Smooth muscle cell (in vitro differentiated cells): ENCODE measurements around the gene VTCN1. TPM values are rescaled to one million over a fixed set of nuclear protein-coding genes. Genes with fewer than 3 reads are reported as not detected.

Experiments used
- DNase-seq: peaks from one replicate; lab custom pipeline; 2025; ENCODE audit not compliant: unreplicated experiment; lab: John Stamatoyannopoulos, UW
- H2AFZ ChIP-seq: fragments of 200-600 bp; sonication (generic); 2 replicates; pipeline ENCODE4 v1.6.0; 2016; ENCODE audit warnings: antibody characterized with exemption, low read depth, mild to moderate bottlenecking
- H3F3A ChIP-seq: fragments of 200-600 bp; sonication (generic); 2 replicates; pipeline ENCODE4 v1.6.0; 2017; ENCODE audit warnings: antibody characterized with exemption, low read depth
- H3K27ac ChIP-seq: fragments of 200-600 bp; sonication (generic); 2 replicates; pipeline ENCODE4 v1.5.1; 2016; ENCODE audit warnings: low read depth, mild to moderate bottlenecking
- H3K27me3 ChIP-seq: fragments of 200-600 bp; sonication (generic); 2 replicates; pipeline ENCODE4 v1.6.1; 2016; ENCODE audit warnings: low read depth, mild to moderate bottlenecking
- H3K36me3 ChIP-seq: fragments of 200-600 bp; sonication (generic); 2 replicates; pipeline ENCODE4 v1.5.1; 2016; ENCODE audit warnings: low read depth
- H3K4me1 ChIP-seq: fragments of 200-600 bp; sonication (generic); 2 replicates; pipeline ENCODE4 v1.5.1; 2016; ENCODE audit warnings: low read depth
- H3K4me2 ChIP-seq: fragments of 200-600 bp; sonication (generic); 2 replicates; pipeline ENCODE4 v1.6.0; 2016; ENCODE audit warnings: mild to moderate bottlenecking
- H3K4me3 ChIP-seq: fragments of 200-600 bp; sonication (generic); 2 replicates; pipeline ENCODE4 v1.5.1; 2016; ENCODE audit warnings: mild to moderate bottlenecking
- H3K79me2 ChIP-seq: fragments of 200-600 bp; sonication (generic); 2 replicates; pipeline ENCODE4 v1.6.0; 2016; ENCODE audit warnings: low read depth, mild to moderate bottlenecking
- H3K9ac ChIP-seq: fragments of 200-600 bp; sonication (generic); 2 replicates; pipeline ENCODE4 v1.6.0; 2016; ENCODE audit warnings: low read depth
- H3K9me3 ChIP-seq: fragments of 200-600 bp; sonication (generic); replicated peaks from 2 replicates; pipeline ENCODE4 v1.5.1; 2016; ENCODE audit warnings: low read depth
- H4K20me1 ChIP-seq: fragments of 200-600 bp; sonication (generic); 2 replicates; pipeline ENCODE4 v1.6.0; 2016; ENCODE audit warnings: low read depth
- WGBS: methylation state at CpG from one replicate; pipeline ENCODE4 v1.1.7; 2016; ENCODE audit warnings: low lambda C conversion rate; 5-methylcytosine and 5-hydroxymethylcytosine counted together
- polyA plus RNA-seq: library from polyadenylated mRNA; unstranded; fragments of >200 nt; fragmentation: Nextera tagmentation; extraction: Ambion mirVana; gene quantifications from 2 replicates; pipeline ENCODE4 v1.2.1, GENCODE V29; 2016
- total RNA-seq: library from RNA; depleted of rRNA; stranded (reverse); fragments of >200 nt; gene quantifications from 2 replicates; pipeline ENCODE4 v1.2.3, GENCODE V29; 2014
- TF ChIP-seq, protein P1 (sequence below): fragments of 200-600 bp; sonication (generic); IDR thresholded peaks from 2 replicates; pipeline ENCODE4 v1.5.1; 2017; ENCODE audit warnings: borderline replicate concordance, mild to moderate bottlenecking, antibody characterized with exemption; ENCODE audit not compliant: insufficient read depth, poor library complexity, severe bottlenecking

VTCN1 gene
- total and polyA plus RNA-seq, 2 experiments from 2014 or later, result 7.1 to 33.0 TPM

DNA sequence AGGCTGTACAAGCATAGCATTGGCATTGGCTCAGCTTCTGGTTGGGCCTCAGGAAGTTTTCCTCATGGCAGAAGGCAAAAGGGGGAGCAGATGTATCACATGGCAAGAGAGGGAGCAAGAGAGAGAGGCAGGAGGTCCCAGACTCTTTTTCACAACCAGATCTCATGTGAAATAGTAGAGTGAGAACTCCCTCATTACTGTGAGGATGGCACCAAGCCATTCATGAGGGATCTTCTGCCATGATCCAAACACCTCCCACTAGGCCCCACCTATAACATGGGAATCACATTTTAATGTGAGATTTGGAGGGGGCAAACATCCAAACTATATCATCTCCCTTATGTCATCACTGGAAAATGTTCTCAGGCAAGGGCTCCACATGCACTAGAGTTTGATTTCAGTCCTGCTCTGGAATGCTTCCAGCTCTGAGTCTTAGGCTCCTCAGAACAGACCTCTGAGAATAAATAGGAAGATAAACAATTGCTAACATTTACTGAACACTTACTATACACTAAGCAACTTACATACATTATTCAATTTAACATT, 39.4 kb upstream of the VTCN1 start:
- no peaks in the 10 kb centered on the region for H3F3A ChIP-seq
- H3K4me2 ChIP-seq, result no peak overlapping the region
- no peak overlapping the region for H3K4me3 ChIP-seq
- H4K20me1 ChIP-seq, result no peaks in the 10 kb centered on the region
- H3K9ac ChIP-seq, result no peak overlapping the region
- H3K27ac ChIP-seq, result no peak overlapping the region
- H3K79me2 ChIP-seq, result no peaks in the 10 kb centered on the region
- H3K4me1 ChIP-seq, result no peaks in the 10 kb centered on the region
- no peaks in the 10 kb centered on the region for H3K27me3 ChIP-seq
- no peak overlapping the region for H2AFZ ChIP-seq
- DNase-seq, result no peak
- TF ChIP-seq, protein P1, sequence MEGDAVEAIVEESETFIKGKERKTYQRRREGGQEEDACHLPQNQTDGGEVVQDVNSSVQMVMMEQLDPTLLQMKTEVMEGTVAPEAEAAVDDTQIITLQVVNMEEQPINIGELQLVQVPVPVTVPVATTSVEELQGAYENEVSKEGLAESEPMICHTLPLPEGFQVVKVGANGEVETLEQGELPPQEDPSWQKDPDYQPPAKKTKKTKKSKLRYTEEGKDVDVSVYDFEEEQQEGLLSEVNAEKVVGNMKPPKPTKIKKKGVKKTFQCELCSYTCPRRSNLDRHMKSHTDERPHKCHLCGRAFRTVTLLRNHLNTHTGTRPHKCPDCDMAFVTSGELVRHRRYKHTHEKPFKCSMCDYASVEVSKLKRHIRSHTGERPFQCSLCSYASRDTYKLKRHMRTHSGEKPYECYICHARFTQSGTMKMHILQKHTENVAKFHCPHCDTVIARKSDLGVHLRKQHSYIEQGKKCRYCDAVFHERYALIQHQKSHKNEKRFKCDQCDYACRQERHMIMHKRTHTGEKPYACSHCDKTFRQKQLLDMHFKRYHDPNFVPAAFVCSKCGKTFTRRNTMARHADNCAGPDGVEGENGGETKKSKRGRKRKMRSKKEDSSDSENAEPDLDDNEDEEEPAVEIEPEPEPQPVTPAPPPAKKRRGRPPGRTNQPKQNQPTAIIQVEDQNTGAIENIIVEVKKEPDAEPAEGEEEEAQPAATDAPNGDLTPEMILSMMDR, result no peak
- H3K36me3 ChIP-seq, result no peaks in the 10 kb centered on the region
- H3K9me3 ChIP-seq, result no peaks in the 10 kb centered on the region

DNA sequence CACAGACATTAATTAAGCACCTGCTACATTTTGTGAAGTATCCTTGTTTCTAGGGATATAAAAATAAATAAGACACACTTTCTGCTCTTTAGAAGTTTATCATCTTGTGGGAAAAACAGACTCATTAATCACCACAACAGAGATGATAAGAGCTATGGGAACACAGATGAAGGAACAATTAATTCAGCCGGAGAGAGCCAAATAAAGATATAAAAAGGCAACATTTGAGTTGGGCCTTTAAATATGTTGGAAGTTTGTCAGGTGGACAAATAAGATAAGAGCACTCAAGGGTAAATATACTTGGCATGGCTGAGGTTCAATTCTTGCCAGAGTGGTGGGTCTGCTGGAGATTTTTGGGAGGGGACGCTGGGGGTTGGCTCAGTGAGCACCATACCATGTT, 34.2 kb upstream of the VTCN1 start:
- H2AFZ ChIP-seq, result no peak overlapping the region
- TF ChIP-seq, protein P1, result no peak
- DNase-seq, result no peak
- H3K79me2 ChIP-seq, result no peaks in the 10 kb centered on the region
- H3K4me1 ChIP-seq, result no peaks in the 10 kb centered on the region
- H3K4me2 ChIP-seq, result no peak overlapping the region
- H3K27me3 ChIP-seq, result no peaks in the 10 kb centered on the region
- H3K36me3 ChIP-seq, result no peaks in the 10 kb centered on the region
- no peaks in the 10 kb centered on the region for H3K9me3 ChIP-seq
- H3K4me3 ChIP-seq, result no peak overlapping the region
- no peaks in the 10 kb centered on the region for H4K20me1 ChIP-seq
- no peak overlapping the region for H3K27ac ChIP-seq
- H3K9ac ChIP-seq, result no peak overlapping the region
- WGBS, result 89% methylated on average over 2 of the region's 2 CpGs
- no peaks in the 10 kb centered on the region for H3F3A ChIP-seq

DNA sequence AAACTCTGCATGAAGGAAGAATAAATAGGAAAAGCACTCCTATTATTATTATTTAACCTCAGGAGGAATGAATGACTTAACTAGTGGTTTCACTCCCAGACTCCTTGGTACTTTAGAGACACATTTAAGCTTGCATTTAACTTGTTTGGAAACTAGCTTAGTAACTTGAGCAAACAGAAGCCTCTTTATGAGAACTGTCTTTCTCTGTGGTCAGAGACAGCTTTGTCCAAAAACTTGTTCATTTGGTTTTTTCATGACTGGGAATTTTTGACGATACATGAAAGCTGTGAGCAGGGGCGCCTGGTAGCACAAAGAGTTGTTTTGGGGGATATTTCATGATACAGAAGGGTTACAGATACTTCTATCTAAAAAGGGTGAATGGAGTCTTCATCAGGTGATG, 33.6 kb upstream of the VTCN1 start:
- no peak for DNase-seq

DNA sequence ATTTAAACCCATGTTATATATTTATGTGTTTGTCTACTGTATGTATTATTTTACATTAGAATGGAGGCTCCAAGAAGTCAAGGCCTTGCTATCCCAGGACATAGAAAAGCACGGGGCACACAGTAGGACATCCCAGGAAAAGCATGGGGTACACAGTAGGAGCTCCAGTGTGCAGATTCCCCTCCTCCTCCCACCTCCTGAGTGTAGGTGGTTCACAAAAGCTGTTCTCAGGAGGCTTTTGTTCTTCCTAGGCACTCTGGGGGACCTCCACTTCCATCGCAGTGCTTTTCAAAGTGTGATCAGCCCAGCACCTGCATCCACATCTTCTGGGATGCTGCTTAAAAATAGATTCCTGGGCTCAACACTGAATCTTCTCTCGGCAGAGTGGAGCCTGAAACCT, 30.8 kb upstream of the VTCN1 start:
- Histone ChIP-seq H3K27me3 (no peaks in the 10 kb centered on the region), H3K4me3 (no peak overlapping the region), H3K27ac (no peak overlapping the region), H2AFZ (no peak overlapping the region), H3K4me2 (no peak overlapping the region), H3K79me2 (no peaks in the 10 kb centered on the region), H3K4me1 (no peaks in the 10 kb centered on the region), H3F3A (no peaks in the 10 kb centered on the region), H4K20me1 (no peaks in the 10 kb centered on the region), H3K9ac (no peak overlapping the region), H3K9me3 (no peaks in the 10 kb centered on the region), H3K36me3 (no peaks in the 10 kb centered on the region)
- TF ChIP-seq, protein P1, result no peak
- no peak for DNase-seq
- 86% methylated on average over 3 of the region's 3 CpGs for WGBS

More for the DNA sequence above, 33.6 kb upstream of the VTCN1 start:
- Histone ChIP-seq H3K36me3 (no peaks in the 10 kb centered on the region), H3K4me2 (peak overlapping the region; percentile 29), H3K4me1 (no peaks in the 10 kb centered on the region), H3K27ac (no peak overlapping the region), H3K9ac (no peak overlapping the region), H4K20me1 (no peaks in the 10 kb centered on the region), H3K4me3 (no peak overlapping the region), H3K27me3 (no peaks in the 10 kb centered on the region), H2AFZ (no peak overlapping the region), H3K9me3 (no peaks in the 10 kb centered on the region), H3F3A (no peaks in the 10 kb centered on the region), H3K79me2 (no peaks in the 10 kb centered on the region)
- WGBS, result 57% methylated on average over 2 of the region's 2 CpGs
- TF ChIP-seq, protein P1, result no peak
